Endothelial cell of umbilical vein (primary cell): ENCODE measurements around the gene BSDC1.

Experiments
- EZH2 ChIP-seq: IDR thresholded peaks from 2 replicates; pipeline ENCODE4 v1.6.1; 2012; ENCODE audit warnings: borderline replicate concordance, low read depth, mild to moderate bottlenecking, moderate library complexity, low read length, inconsistent platforms; ENCODE audit not compliant: severe bottlenecking
- POLR2A ChIP-seq: IDR thresholded peaks from 2 replicates; pipeline ENCODE4 v1.6.1; 2012; ENCODE audit warnings: low read depth, mild to moderate bottlenecking, control low read depth, low read length
- POLR2AphosphoS5 ChIP-seq: IDR thresholded peaks from 2 replicates; pipeline ENCODE4 v1.6.1; 2012; ENCODE audit warnings: low read depth, mild to moderate bottlenecking, control low read depth, low read length, moderate library complexity; ENCODE audit not compliant: insufficient read depth
- TF ChIP-seq, protein P1 (sequence below), 2 donors: IDR thresholded peaks; 1 replicate in 1 of 2; 2 replicates in 1 of 2; pipeline ENCODE4 v1.5.1; 2011; ENCODE audit warnings: low read length in 2 of 2, mild to moderate bottlenecking in 2 of 2, moderate library complexity in 2 of 2, control low read depth in 1 of 2, inconsistent platforms in 1 of 2, low read depth in 1 of 2; ENCODE audit not compliant: insufficient read depth in 1 of 2; ENCODE audit errors: extremely low read depth in 1 of 2

DNA sequence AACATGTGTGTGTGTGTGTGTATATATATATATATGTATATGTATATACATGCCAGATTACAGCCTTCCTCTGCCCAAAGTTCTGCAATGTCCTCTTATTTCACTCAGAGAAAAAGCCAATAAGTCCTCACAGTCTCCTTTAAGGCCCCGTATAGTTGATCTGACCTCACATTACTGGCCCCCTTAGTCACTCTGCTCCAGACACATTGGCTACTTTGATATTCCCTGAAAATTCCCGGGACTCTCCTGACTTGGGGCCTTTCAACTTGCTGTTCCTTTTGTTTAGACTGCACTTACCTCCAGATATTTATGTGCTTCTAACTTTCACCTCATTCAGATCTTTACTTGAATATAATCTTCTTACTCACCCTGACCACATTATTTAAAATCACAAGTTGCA, 4.2 kb upstream of the BSDC1 start:
- TF ChIP-seq POLR2AphosphoS5 (no peak), POLR2A (no peak), EZH2 (no peak)
- TF ChIP-seq, protein P1, sequence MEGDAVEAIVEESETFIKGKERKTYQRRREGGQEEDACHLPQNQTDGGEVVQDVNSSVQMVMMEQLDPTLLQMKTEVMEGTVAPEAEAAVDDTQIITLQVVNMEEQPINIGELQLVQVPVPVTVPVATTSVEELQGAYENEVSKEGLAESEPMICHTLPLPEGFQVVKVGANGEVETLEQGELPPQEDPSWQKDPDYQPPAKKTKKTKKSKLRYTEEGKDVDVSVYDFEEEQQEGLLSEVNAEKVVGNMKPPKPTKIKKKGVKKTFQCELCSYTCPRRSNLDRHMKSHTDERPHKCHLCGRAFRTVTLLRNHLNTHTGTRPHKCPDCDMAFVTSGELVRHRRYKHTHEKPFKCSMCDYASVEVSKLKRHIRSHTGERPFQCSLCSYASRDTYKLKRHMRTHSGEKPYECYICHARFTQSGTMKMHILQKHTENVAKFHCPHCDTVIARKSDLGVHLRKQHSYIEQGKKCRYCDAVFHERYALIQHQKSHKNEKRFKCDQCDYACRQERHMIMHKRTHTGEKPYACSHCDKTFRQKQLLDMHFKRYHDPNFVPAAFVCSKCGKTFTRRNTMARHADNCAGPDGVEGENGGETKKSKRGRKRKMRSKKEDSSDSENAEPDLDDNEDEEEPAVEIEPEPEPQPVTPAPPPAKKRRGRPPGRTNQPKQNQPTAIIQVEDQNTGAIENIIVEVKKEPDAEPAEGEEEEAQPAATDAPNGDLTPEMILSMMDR (IDR thresholded peaks at IDR 0.05; ENCODE audit: extremely low read depth in 1 of 2, insufficient read depth in 1 of 2, low read depth in 1 of 2, low read length in 2 of 2), result no peak
